HG02943 (cell line): ENCODE measurements around the gene ESR1.
A peak's percentile ranks its signal among the peaks of the same experiment; 100 is the strongest.
"Not testable (repeated sequence)": the region's sequence is repeated elsewhere in the genome, so short reads cannot be mapped to it uniquely, and the experiment has no call there.

Experiments
- ATAC-seq: cut with Tn5 transposase; IDR thresholded peaks from one replicate; pipeline ENCODE4 v1.9.1; 2021; ENCODE audit warnings: mild to moderate bottlenecking, low read depth, moderate library complexity; ENCODE audit not compliant: unreplicated experiment

The ESR1 gene

DNA sequence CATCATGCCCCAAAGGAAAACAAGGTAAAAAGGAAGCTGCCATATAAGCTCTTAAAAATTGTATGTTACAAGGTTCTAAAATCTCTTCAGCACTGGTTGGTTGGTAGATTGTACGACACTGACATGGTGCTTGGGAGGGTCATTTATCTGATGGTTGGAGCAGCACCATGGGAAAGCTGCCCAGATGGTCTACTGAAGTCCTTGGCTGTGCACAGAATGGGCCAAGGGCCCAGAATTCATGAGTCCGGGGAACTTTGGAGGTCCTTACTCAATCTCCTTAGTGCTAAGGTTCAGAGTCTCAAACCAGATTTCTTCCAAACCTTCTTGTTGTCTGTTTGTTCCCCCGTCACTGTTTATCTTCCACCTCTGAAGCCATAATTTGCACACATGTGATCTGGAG is 314.4 kb downstream of the ESR1 start:
- no peak for ATAC-seq

- ATAC-seq, result no peak
These were observed 315.0 kb downstream of the ESR1 start for GRCh38 chr6:152122434-152122833.

- ATAC-seq, result no peak
These were observed 315.6 kb downstream of the ESR1 start for GRCh38 chr6:152123076-152123475.

GRCh38 chr6:152124429-152125074 is 317.1 kb downstream of the ESR1 start:
- ATAC-seq, result no peak

- no peak for ATAC-seq
These were observed 320.1 kb downstream of the ESR1 start for GRCh38 chr6:152127432-152128165.

- no peak for ATAC-seq
These were observed 322.2 kb downstream of the ESR1 start for GRCh38 chr6:152129691-152130151.

DNA sequence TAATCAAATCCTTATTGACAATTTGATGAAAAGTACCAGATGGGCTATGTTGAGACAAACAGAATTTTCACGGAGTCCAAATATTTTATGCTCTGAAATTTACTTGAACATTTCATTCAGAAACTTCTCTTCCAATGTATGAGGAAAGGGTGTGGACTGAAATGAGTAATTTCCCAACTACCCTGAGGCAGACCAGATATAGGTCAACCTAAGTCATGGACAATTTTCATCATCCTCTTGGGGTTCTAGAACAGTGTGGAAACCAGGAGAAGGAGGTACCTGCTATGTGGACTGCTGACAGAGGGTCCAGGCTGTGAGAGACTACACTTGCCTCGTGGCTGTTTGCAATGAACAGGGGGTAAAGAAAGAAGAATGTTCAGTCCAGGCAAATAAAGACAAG is 323.0 kb downstream of the ESR1 start:
- no peak for ATAC-seq

GRCh38 chr6:152135755-152136448 is 328.4 kb downstream of the ESR1 start:
- no peak for ATAC-seq

- ATAC-seq, result no peak
These were observed 329.0 kb downstream of the ESR1 start for GRCh38 chr6:152136449-152136825.

DNA sequence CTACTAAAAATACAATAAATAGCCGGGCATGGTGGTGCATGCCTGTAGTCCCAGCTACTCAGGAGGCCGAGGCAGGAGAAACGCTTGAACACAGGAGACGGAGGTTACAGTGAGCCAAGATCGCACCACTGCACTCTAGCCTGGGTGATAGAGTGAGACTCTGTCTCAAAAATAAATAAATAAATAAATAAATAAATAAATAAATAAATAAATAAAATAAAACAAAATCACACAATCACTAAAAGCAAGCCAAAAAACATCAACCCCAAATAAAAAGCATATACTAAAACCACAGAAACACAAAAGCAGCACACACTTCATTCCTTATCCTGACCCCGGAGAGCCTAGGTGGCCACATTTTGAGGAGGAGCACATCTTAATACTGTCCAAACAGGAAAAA is 330.9 kb downstream of the ESR1 start:
- ATAC-seq, result not testable (repeated sequence)

- ATAC-seq, result no peak
These were observed 334.6 kb downstream of the ESR1 start for GRCh38 chr6:152142105-152142504.

GRCh38 chr6:152143359-152143758 is 335.9 kb downstream of the ESR1 start:
- ATAC-seq, result no peak

DNA sequence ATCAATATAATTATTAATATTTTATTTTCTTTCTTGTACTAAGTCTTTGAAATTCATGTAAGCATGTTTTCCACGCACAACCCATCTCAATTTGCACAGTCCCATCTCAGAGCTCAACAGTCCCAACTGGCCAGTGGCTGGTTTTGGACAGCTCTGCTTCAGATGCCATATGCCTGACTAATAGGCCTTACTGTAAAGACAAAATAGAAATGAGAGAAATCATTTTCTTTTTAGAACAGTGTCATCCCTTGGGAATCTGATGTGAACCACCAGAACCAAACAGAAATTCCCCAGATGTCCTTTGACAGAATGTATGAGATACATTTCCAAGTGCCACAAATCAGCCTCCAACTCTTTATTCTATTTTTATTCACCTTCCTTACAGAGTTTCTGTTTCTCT is 338.9 kb downstream of the ESR1 start:
- ATAC-seq, result no peak

GRCh38 chr6:152147269-152147668 is 339.8 kb downstream of the ESR1 start:
- ATAC-seq, result no peak

DNA sequence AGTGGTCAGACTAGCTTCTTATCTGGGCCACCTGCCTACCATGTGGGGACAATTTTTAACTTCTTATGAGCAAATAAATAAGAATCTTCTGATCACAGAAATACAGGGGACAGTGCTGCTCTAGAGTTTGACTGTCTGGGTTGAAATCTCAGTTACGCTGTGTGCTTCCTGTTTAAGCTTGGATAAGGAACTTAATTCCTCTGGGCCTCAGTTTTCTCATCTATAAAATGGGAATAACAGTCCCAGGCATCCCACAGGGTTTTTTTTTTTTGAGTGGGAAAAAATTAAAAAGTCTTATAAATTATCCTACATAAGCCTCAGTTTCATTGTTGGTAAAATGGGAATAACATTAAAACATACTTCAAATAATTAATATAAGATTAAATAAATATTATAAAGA is 340.9 kb downstream of the ESR1 start:
- ATAC-seq, result no peak

GRCh38 chr6:152150196-152150595 is 342.7 kb downstream of the ESR1 start:
- no peak for ATAC-seq

DNA sequence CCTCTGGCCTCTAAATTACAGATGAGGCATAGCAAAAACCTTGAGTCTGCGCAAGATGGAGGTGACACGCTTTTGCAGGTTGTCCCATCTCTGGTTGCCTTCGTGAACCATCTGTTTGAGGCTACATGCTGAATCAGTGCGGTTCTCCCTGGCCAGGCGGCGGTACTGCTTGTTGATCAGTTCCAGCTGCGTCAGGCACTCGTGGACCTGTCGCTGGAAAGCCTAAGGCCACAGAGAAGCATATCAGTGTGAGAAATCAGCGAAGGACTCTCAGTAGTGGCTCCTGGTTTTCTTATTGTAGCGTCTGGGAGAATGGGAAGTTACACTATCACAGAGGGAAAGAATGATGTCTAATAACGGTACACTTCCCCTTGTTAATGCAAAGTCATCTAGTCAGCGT is 344.4 kb downstream of the ESR1 start:
- ATAC-seq, result no peak

GRCh38 chr6:152154559-152155356 is 347.3 kb downstream of the ESR1 start:
- ATAC-seq, result no peak

DNA sequence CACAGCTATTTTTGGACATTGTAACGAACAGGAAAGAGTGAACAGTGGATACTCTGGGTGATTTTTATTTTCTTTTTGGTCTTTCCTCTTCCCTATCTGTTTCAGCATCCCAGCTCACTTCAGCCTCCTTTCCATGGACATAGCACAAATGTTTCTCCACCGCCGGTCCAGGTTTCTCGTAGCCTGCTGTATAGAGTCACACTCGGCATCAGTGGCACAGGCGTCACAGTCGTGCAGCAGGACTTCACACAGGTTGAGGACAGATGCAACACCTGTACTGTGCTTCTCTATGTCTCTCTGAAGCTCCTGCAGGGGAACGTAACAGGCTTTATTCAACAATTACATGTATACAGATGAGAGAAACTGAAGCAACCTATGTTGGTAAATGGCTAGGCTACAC is 348.3 kb downstream of the ESR1 start:
- no peak for ATAC-seq

- peak; percentile 84 for ATAC-seq
These were observed 352.9 kb downstream of the ESR1 start for GRCh38 chr6:152160346-152160745.

DNA sequence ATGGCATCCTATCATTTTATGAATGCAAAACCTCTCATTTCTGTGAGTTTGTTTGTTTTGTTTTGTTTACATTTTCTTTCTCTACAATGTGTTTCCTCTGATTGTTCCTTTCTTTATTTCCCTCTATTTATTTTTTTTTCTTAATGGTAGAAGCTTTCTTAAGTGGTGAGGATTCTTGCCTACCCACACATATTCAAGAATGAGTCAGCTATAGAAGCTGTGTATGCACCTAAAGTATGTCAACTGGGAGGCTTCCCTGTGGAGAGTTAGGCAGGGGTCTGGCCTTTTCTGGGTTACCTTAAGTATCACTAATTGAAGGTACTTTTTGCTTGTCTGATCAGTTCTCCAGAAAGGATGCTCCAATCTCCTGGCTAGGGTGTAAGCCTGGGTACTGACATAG is 354.0 kb downstream of the ESR1 start:
- ATAC-seq, result no peak
